PC-3 (cell line): ENCODE data around the gene EHBP1.

Experiments
- CTCF ChIP-seq: fragments of 300-600 bp; sonication (generic); conservative IDR thresholded peaks from 2 replicates; pipeline ENCODE4 v1.5.1; 2017; ENCODE audit warnings: antibody characterized with exemption, low read depth, mild to moderate bottlenecking, low read length
- EZH2 ChIP-seq: fragments of 300-600 bp; sonication (generic); IDR thresholded peaks from one replicate; pipeline ENCODE4 v1.6.1; 2017; ENCODE audit warnings: antibody characterized with exemption, mild to moderate bottlenecking, low read length; ENCODE audit not compliant: unreplicated experiment
- EZH2phosphoT487 ChIP-seq: fragments of 300-600 bp; sonication (generic); IDR thresholded peaks from 2 replicates; pipeline ENCODE4 v1.6.1; 2018; ENCODE audit warnings: mild to moderate bottlenecking, antibody characterized with exemption, low read length, borderline replicate concordance

GRCh38 chr2:63013438-63013837, 307.9 kb downstream of the EHBP1 start:
- TF ChIP-seq CTCF (no peak), EZH2 (no peak), EZH2phosphoT487 (no peak)
